IPS-NIHi7 (cell line): ENCODE data around the gene KCNC2.

Experiments used
- DNase-seq: peaks from one replicate; pipeline ENCODE4 v3.0.0; 2012; ENCODE audit warnings: mixed read lengths; ENCODE audit errors: extremely low spot score

Gene KCNC2

DNA sequence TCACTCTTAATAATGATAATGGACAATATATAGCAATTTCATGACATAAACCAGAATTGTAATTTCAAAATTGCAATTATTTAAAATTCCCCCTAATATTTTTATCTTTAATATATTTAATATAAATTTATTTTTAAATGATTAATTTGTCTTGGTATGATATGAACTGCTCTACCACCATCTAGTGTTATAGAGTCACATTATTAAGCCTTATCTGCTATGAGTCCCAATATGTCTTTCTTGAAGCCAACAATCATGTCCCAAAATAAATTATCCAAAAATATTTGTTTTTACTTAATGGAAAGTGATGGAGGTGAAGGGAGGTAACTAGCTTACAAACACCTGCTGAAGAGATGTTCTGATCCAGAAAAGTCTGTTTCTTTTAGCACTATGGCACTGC lies 151.4 kb downstream of the KCNC2 start:
- DNase-seq = no peak

DNA sequence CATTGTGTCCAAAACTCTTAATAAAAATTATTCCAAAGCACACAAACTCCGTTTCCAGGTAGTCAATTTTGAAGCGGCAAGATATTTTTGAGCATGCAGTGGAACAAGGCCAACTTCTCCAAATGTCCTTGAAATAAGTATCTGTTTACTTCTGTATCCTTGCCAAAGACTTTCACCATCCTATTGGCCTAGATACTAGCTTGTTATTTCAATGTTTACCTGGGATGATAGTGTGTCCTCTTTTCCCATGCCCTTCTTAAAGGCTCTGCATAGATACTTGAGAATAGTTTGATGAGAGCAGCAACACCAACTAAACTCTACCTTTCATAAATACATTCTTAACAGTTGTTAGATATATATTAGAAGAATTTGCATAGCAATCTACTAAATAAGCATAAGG lies 160.9 kb downstream of the KCNC2 start:
- DNase-seq = no peak

DNA sequence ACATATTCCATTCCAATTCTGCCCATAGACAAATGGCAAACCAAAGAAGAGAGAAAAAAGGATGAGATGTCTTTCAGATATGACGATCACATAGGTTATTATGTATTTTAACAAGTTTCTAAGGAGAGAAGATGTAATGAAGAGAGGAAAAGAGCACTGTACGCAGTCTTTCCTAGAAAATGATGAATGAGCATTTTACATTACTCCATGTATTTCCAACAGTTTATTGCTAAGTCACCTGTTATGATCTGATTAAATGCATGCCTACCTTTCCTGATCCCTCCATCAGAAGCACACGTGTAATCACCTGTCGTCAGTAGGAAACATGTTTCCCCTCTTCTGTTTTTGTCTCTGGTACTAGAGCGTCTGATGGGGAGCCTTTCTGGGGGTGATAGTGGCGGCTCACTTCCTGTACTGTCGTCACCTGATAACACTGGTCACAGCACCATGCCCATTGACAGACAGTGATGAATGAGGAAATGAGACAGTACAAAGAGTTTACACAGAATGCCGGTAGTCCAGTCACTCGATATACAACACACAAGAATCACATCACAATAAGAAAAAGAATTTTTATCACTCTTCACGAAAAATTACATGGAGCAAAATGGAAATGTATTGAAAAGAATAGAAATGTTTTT lies 161.6 kb downstream of the KCNC2 start:
- DNase-seq = no peak

DNA sequence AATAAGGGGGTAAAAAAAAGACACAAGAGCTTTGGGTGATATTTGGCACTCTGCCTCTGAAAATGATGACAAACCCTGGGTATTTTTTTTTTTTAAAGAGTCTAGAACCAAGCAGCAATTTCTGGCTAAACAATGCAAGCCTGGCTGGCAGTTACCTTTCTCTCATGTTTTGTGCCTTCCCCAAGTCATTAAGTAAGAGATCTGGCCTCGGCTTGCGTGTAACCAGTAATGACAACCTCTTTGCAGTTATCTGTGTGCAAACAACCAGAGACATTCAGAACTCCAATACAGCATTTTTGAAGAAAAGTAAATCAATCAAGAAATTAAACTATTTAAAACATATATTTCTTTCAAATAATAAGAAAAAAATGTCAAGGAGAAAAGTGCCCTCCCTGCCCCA lies 167.5 kb downstream of the KCNC2 start:
- no peak for DNase-seq

DNA sequence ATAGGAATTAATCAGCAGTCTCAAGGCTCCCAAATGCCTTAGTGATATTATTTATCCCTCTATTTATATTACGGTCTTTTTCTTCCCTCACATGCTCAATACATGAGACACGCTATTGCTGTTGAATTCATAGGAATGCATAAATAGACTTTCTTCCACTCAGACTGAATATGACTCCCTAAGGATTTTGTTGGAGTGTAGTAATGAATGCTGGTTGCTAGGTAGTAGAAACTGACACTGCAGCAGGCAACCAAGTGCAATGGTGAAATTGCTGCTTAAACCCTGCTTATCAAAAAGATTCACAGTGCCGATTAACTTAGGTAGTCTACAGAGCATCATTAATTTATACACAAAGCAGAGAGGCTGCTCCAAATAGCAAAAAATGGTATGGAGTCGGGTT lies 168.2 kb downstream of the KCNC2 start:
- DNase-seq = no peak

DNA sequence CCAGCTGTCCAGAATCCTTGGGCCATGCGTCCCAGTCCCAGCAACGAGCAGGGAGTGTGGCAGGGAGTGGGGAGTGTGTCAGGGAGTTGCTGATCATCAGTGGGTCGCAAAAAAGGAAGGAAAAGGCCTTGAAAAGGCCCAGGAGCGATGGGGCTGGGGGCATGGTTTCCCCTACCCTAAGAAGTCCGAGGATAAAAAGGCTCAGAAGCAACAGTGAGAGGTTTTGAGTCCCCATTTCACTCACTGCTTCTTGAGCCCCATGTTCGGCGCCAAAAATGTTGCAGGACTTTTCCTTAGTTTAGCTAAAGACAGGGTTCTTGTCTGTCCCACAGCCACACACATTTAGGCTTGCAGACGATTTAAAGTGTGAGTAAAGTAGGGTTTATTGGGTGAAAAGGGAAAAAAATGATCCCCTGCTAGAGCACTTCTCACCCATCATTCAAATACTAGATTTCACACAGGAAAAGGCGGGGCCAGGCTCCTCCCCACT lies 189.5 kb downstream of the KCNC2 start:
- no peak for DNase-seq

DNA sequence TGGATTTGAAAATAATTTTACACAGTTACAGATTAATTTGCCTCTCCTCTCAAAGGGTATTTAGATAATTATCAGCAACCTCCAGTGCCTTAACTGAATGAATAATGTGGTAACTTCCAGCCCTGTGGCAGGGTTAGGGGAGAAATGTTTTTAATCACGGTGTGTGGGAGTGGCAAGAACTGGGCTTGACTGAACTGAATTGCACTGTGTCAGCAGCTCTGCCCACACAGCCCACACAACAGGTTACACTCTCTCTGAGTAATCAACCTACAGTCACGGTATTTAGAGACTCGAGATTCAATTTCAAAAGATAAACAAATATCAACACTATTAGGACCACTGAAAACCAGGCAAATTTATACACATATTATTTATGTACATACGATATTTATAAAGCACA lies 198.5 kb downstream of the KCNC2 start:
- no peak for DNase-seq

DNA sequence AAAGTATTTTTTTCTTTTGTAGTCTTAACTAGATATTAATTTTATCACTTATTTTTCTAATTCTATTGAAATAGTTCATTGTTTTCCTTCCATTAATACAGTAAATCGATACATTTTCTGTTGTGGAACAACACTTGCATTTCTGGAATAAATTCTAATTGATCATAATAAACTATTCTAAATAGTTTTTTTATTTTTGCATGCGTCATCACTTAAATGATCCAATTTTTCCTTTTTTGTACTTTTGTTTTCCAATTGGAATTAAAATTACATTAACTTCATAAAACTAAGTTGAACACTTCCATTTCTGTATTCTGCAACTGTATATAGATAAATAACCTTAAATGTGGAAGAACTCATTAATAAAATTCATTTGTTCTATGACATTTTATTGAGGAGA lies 202.5 kb downstream of the KCNC2 start:
- DNase-seq = no peak

DNA sequence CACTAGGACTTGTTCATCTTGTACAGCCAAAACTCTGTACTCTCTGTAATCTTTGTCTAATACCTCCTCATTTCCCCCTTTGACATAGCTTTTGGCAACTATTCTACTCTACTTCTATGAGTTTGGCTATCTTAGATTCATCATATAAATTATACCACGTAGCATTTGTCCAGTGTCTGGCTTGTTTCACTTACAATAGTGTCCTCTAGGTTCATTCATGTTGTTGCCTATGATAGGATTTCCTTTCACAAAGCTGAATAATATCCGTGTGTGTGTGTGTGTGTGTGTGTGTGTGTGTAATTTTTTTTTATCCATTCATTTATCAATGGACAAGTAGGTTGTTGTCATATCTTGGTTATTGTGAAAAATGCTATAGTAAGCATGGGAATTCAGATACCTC lies 209.5 kb downstream of the KCNC2 start:
- DNase-seq = no peak

DNA sequence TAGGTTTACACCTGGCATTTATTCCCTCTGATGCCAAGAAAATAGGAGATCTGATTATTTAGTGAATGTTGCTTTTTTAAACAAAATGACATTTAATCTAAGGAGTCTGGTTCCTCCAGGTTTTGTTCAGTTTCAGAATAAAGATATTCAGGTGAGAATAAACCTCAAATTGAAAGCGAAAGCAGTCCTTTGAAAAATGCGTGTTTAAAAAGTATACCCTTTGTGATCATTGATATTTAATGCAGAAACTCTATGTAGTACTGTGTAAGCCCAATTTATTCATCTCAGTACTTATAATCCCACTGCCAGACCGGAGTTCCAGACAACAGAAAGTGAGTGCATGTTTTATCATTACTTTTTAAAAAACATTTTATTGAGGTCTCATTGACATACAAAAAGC lies 210.2 kb downstream of the KCNC2 start:
- no peak for DNase-seq
